ENCODE measurements around the gene LPCAT1.

Gene LPCAT1

GRCh38 chr5:1443991-1444360, 79.8 kb downstream of the LPCAT1 start:
- DNase-seq (ENCODE audit: low spot score) = no peak

GRCh38 chr5:1443171-1443570, 80.6 kb downstream of the LPCAT1 start:
- no peak for DNase-seq (ENCODE audit: low spot score)

- DNase-seq (ENCODE audit: low spot score) = no peak
Observed at GRCh38 chr5:1442222-1443145, 81.3 kb downstream of the LPCAT1 start.

GRCh38 chr5:1441166-1441865, 82.4 kb downstream of the LPCAT1 start:
- no peak for DNase-seq (ENCODE audit: low spot score)

GRCh38 chr5:1440098-1440493, 83.7 kb downstream of the LPCAT1 start:
- DNase-seq (ENCODE audit: low spot score) = no peak

- DNase-seq (ENCODE audit: low spot score) = no peak
Observed at GRCh38 chr5:1439388-1440097, 84.2 kb downstream of the LPCAT1 start.

- no peak for DNase-seq (ENCODE audit: low spot score)
Observed at GRCh38 chr5:1438871-1439270, 84.9 kb downstream of the LPCAT1 start.

GRCh38 chr5:1437876-1438559, 85.7 kb downstream of the LPCAT1 start:
- no peak for DNase-seq (ENCODE audit: low spot score)

- DNase-seq (ENCODE audit: low spot score) = no peak
Observed at GRCh38 chr5:1437226-1437829, 86.4 kb downstream of the LPCAT1 start.

- DNase-seq (ENCODE audit: low spot score) = no peak
Observed at GRCh38 chr5:1436681-1437080, 87.1 kb downstream of the LPCAT1 start.

- no peak for DNase-seq (ENCODE audit: low spot score)
Observed at GRCh38 chr5:1436036-1436435, 87.7 kb downstream of the LPCAT1 start.

- no peak for DNase-seq (ENCODE audit: low spot score)
Observed at GRCh38 chr5:1435369-1435768, 88.4 kb downstream of the LPCAT1 start.

- no peak for DNase-seq (ENCODE audit: low spot score)
Observed at GRCh38 chr5:1432296-1432695, 91.5 kb downstream of the LPCAT1 start.

GRCh38 chr5:1431896-1432295, 91.9 kb downstream of the LPCAT1 start:
- DNase-seq (ENCODE audit: low spot score) = no peak

GRCh38 chr5:1431021-1431811, 92.5 kb downstream of the LPCAT1 start:
- no peak for DNase-seq (ENCODE audit: low spot score)

GRCh38 chr5:1430121-1430795, 93.5 kb downstream of the LPCAT1 start:
- DNase-seq (ENCODE audit: low spot score) = no peak

GRCh38 chr5:1429496-1429895, 94.3 kb downstream of the LPCAT1 start:
- DNase-seq (ENCODE audit: low spot score) = no peak

GRCh38 chr5:1429066-1429465, 94.7 kb downstream of the LPCAT1 start:
- no peak for DNase-seq (ENCODE audit: low spot score)

GRCh38 chr5:1428107-1428506, 95.7 kb downstream of the LPCAT1 start:
- DNase-seq (ENCODE audit: low spot score) = no peak

- no peak for DNase-seq (ENCODE audit: low spot score)
Observed at GRCh38 chr5:1424716-1425115, 99.0 kb downstream of the LPCAT1 start.
